H9 (cell line): ENCODE measurements around the gene LINGO3. TPM values are rescaled to one million over a fixed set of nuclear protein-coding genes. Genes with fewer than 3 reads are reported as not detected.

ENCODE experiments used
- DNase-seq: peaks from one replicate; pipeline ENCODE4 v3.0.0-alpha.2; 2017
- H2AFZ ChIP-seq: one replicate; pipeline ENCODE4 v1.6.1; 2013; ENCODE audit warnings: mild to moderate bottlenecking, low read length, control low read depth, moderate library complexity
- H2AK5ac ChIP-seq: 2 replicates; pipeline ENCODE4 v1.6.1; 2013; ENCODE audit warnings: low read length, control low read depth, mixed read lengths; ENCODE audit not compliant: insufficient read length
- H2BK120ac ChIP-seq: one replicate; pipeline ENCODE4 v1.6.1; 2013; ENCODE audit warnings: low read depth, mild to moderate bottlenecking, low read length, control low read depth, inconsistent platforms; ENCODE audit not compliant: poor library complexity, severe bottlenecking
- H2BK12ac ChIP-seq: 2 replicates; pipeline ENCODE4 v1.6.1; 2013; ENCODE audit warnings: low read length, control low read depth, mixed read lengths, low read depth; ENCODE audit not compliant: insufficient read length
- H2BK15ac ChIP-seq: 2 replicates; pipeline ENCODE4 v1.6.1; 2013; ENCODE audit warnings: low read depth, low read length, control low read depth
- H2BK20ac ChIP-seq: one replicate; pipeline ENCODE4 v1.6.1; 2013; ENCODE audit warnings: low read depth, mild to moderate bottlenecking, low read length, control low read depth, inconsistent platforms; ENCODE audit not compliant: poor library complexity, severe bottlenecking
- H2BK5ac ChIP-seq: 2 replicates; pipeline ENCODE4 v1.6.1; 2013; ENCODE audit warnings: low read length, control low read depth, mixed read lengths; ENCODE audit not compliant: insufficient read length
- H3K14ac ChIP-seq: 2 replicates; pipeline ENCODE4 v1.6.1; 2013; ENCODE audit warnings: low read length, control low read depth; ENCODE audit not compliant: insufficient read depth
- H3K18ac ChIP-seq: 2 replicates; pipeline ENCODE4 v1.6.1; 2013; ENCODE audit warnings: low read depth, mild to moderate bottlenecking, mixed read lengths, low read length, control low read depth; ENCODE audit not compliant: insufficient read length
- H3K23ac ChIP-seq: 2 replicates; pipeline ENCODE4 v1.6.1; 2013; ENCODE audit warnings: low read length, control low read depth, mixed read lengths, low read depth; ENCODE audit not compliant: insufficient read length
- H3K23me2 ChIP-seq: 2 replicates; pipeline ENCODE4 v1.6.1; 2013; ENCODE audit warnings: low read depth, mild to moderate bottlenecking, mixed read lengths, low read length, control low read depth; ENCODE audit not compliant: insufficient read length, poor library complexity, severe bottlenecking
- H3K27ac ChIP-seq: 2 replicates; pipeline ENCODE4 v1.5.1; 2013; ENCODE audit warnings: low read length, control low read depth, mixed read lengths, low read depth; ENCODE audit not compliant: insufficient read length
- H3K27me3 ChIP-seq: 2 replicates; pipeline ENCODE4 v1.6.1; 2013; ENCODE audit warnings: low read length, control low read depth, inconsistent platforms; ENCODE audit not compliant: insufficient read depth
- H3K4ac ChIP-seq: 2 replicates; pipeline ENCODE4 v1.6.1; 2013; ENCODE audit warnings: low read depth, mild to moderate bottlenecking, control low read depth, inconsistent platforms, low read length, moderate library complexity
- H3K4me1 ChIP-seq: 2 replicates; pipeline ENCODE4 v1.6.1; 2013; ENCODE audit warnings: low read length, control low read depth, inconsistent platforms; ENCODE audit not compliant: insufficient read depth
- H3K4me2 ChIP-seq: 2 replicates; pipeline ENCODE4 v1.6.1; 2013; ENCODE audit warnings: low read length, control low read depth, mixed read lengths; ENCODE audit not compliant: insufficient read length, insufficient read depth
- H3K56ac ChIP-seq: 2 replicates; pipeline ENCODE4 v1.6.1; 2013; ENCODE audit warnings: low read depth, mild to moderate bottlenecking, mixed read lengths, low read length, control low read depth; ENCODE audit not compliant: insufficient read length
- H3K79me1 ChIP-seq: 2 replicates; pipeline ENCODE4 v1.6.1; 2013; ENCODE audit warnings: low read depth, mild to moderate bottlenecking, moderate library complexity, low read length, control low read depth, inconsistent platforms; ENCODE audit not compliant: insufficient read depth, poor library complexity, severe bottlenecking
- H3K79me2 ChIP-seq: 2 replicates; pipeline ENCODE4 v1.6.1; 2013; ENCODE audit warnings: low read length, control low read depth, inconsistent platforms; ENCODE audit not compliant: insufficient read depth
- H3K9ac ChIP-seq: 2 replicates; pipeline ENCODE4 v1.6.1; 2013; ENCODE audit warnings: low read length, control low read depth, mixed read lengths; ENCODE audit not compliant: insufficient read length; ENCODE audit errors: extremely low read depth
- H3K9me3 ChIP-seq: one replicate; pipeline ENCODE4 v1.6.1; 2013; ENCODE audit warnings: low read depth, low read length, inconsistent platforms; ENCODE audit not compliant: control insufficient read depth
- H3T11ph ChIP-seq: one replicate; pipeline ENCODE4 v1.6.1; 2013; ENCODE audit warnings: mild to moderate bottlenecking, low read length, control low read depth, inconsistent platforms
- H4K20me1 ChIP-seq: one replicate; pipeline ENCODE4 v1.6.1; 2013; ENCODE audit not compliant: control insufficient read depth, insufficient read length, insufficient read depth
- H4K5ac ChIP-seq: 2 replicates; pipeline ENCODE4 v1.6.1; 2013; ENCODE audit warnings: low read depth, mild to moderate bottlenecking, mixed read lengths, low read length, control low read depth; ENCODE audit not compliant: insufficient read length
- H4K8ac ChIP-seq: replicated peaks from 2 replicates; pipeline ENCODE4 v1.6.1; 2013; ENCODE audit warnings: low read length, control low read depth, mixed read lengths, low read depth; ENCODE audit not compliant: insufficient read length
- H4K91ac ChIP-seq: 2 replicates; pipeline ENCODE4 v1.6.1; 2013; ENCODE audit warnings: low read depth, mild to moderate bottlenecking, moderate library complexity, mixed read lengths, low read length, control low read depth; ENCODE audit not compliant: insufficient read length
- H3K27ac Mint-ChIP-seq, 3 experiments: 2 replicates in 2 of 3; 3 replicates in 1 of 3; pipeline ENCODE4 v1.8.0; 2020 to 2021; ENCODE audit warnings: mixed read lengths in 3 of 3, mild to moderate bottlenecking in 1 of 3, moderate library complexity in 1 of 3
- H3K27me3 Mint-ChIP-seq: 2 replicates; pipeline ENCODE4 v1.8.0; 2021; ENCODE audit warnings: low read depth, mild to moderate bottlenecking, moderate library complexity, mixed read lengths
- H3K36me3 Mint-ChIP-seq, 3 experiments: 2 replicates in 2 of 3; 3 replicates in 1 of 3; pipeline ENCODE4 v1.8.0; 2020 to 2021; ENCODE audit warnings: low read depth in 3 of 3, mixed read lengths in 3 of 3; ENCODE audit not compliant: insufficient read depth in 1 of 3
- H3K4me1 Mint-ChIP-seq, 2 experiments: 2 replicates each; pipeline ENCODE4 v1.8.0; 2020; ENCODE audit warnings: mixed read lengths in 2 of 2
- H3K4me3 Mint-ChIP-seq, 2 experiments: 2 replicates in 1 of 2; 3 replicates in 1 of 2; pipeline ENCODE4 v1.8.0; 2020 to 2021; ENCODE audit warnings: mild to moderate bottlenecking in 2 of 2, mixed read lengths in 2 of 2, moderate library complexity in 1 of 2
- H3K9me3 Mint-ChIP-seq, 2 experiments: 2 replicates in 1 of 2; 3 replicates in 1 of 2; pipeline ENCODE4 v1.8.0; 2020; ENCODE audit warnings: mild to moderate bottlenecking in 2 of 2, mixed read lengths in 2 of 2, moderate library complexity in 1 of 2
- CTCF ChIP-seq: fragments of 200-600 bp; sonication (generic); conservative IDR thresholded peaks from 3 replicates; pipeline ENCODE4 v1.8.0; 2021; ENCODE audit warnings: antibody characterized with exemption, mild to moderate bottlenecking
- WGBS: extraction: QIAGEN DNeasy Blood & Tissue Kit; methylation state at CpG from one replicate; pipeline ENCODE4 v1.1.7; 2013; ENCODE audit warnings: missing lambda C conversion rate, low lambda C conversion rate, mixed read lengths; ENCODE audit not compliant: insufficient read length; ENCODE audit errors: extremely low coverage; 5-methylcytosine and 5-hydroxymethylcytosine counted together
- total RNA-seq: library from RNA; stranded (reverse); gene quantifications from 2 replicates; pipeline ENCODE4 v1.2.1, GENCODE V29; 2021

The LINGO3 gene
- total RNA-seq, 1 experiment from 2014 or later: 0.28 TPM

- Histone ChIP-seq H3K4me1 (no peaks in the 10 kb centered on the region), H2AFZ (no peak overlapping the region), H2BK5ac (no peak overlapping the region), H2BK15ac (no peak overlapping the region), H3T11ph (no peak overlapping the region), H4K20me1 (no peaks in the 10 kb centered on the region), H2AK5ac (no peak overlapping the region), H3K18ac (no peak overlapping the region), H3K79me2 (no peaks in the 10 kb centered on the region), H3K14ac (no peak overlapping the region; the same call in 1 of the 2 replicates), H2BK20ac (no peak overlapping the region), H3K27me3 (peaks cover 34% of the 10 kb centered on the region; the same call in 1 of the 2 replicates), H3K4me2 (no peak overlapping the region), H3K23ac (no peak overlapping the region), H2BK12ac (no peak overlapping the region), H2BK120ac (no peak overlapping the region), H3K79me1 (no peaks in the 10 kb centered on the region), H4K5ac (no peak overlapping the region), H4K91ac (no peak overlapping the region), H3K9me3 (no peaks in the 10 kb centered on the region), H3K27ac (no peak overlapping the region), H3K23me2 (peaks cover 7% of the 10 kb centered on the region), H3K4ac (no peak overlapping the region), H3K56ac (no peak overlapping the region), H4K8ac (no peak overlapping the region), H3K9ac (no peak overlapping the region)
- no peak for TF ChIP-seq CTCF
- Mint-ChIP-seq H3K4me1 (peaks cover 7 to 17% of the 10 kb centered on the region in 2 experiments; a peak in 3 of 4 replicates), H3K27ac (no peak overlapping the region), H3K36me3 (peaks cover 0 to 7% (median 4%) of the 10 kb centered on the region in 3 experiments; a peak in 3 of 7 replicates), H3K27me3 (peaks cover 86% of the 10 kb centered on the region), H3K4me3 (no peak overlapping the region), H3K9me3 (peaks cover 5 to 6% of the 10 kb centered on the region in 2 experiments; a peak in 3 of 5 replicates)
- DNase-seq: no peak
- WGBS: no CpG with 5 or more reads among the region's 20 CpGs
These were observed 21.4 kb downstream of the LINGO3 start for GRCh38 chr19:2286402-2287140.
